GM12872 (cell line): ENCODE measurements around the gene SFI1.

Source experiments
- CTCF ChIP-seq: IDR thresholded peaks from 3 replicates; pipeline ENCODE4 v1.5.1; 2011; ENCODE audit warnings: low read depth, mild to moderate bottlenecking, low read length, moderate library complexity; ENCODE audit not compliant: insufficient read depth

Gene SFI1

GRCh38 chr22:31461699-31462098, 34.6 kb upstream of the SFI1 start:
- no peak for TF ChIP-seq CTCF

- TF ChIP-seq CTCF, result no peak
Measured at GRCh38 chr22:31465307-31465706, 31.0 kb upstream of the SFI1 start.

GRCh38 chr22:31474743-31475142, 21.6 kb upstream of the SFI1 start:
- no peak for TF ChIP-seq CTCF

- TF ChIP-seq CTCF, result no peak
Measured at GRCh38 chr22:31475800-31476199, 20.5 kb upstream of the SFI1 start.

- no peak for TF ChIP-seq CTCF
Measured at GRCh38 chr22:31477329-31477728, 19.0 kb upstream of the SFI1 start.

GRCh38 chr22:31481129-31481528, 15.2 kb upstream of the SFI1 start:
- no peak for TF ChIP-seq CTCF

GRCh38 chr22:31486951-31487350, 9.4 kb upstream of the SFI1 start:
- no peak for TF ChIP-seq CTCF
